Measurements from ENCODE around the gene FRY.

DNA sequence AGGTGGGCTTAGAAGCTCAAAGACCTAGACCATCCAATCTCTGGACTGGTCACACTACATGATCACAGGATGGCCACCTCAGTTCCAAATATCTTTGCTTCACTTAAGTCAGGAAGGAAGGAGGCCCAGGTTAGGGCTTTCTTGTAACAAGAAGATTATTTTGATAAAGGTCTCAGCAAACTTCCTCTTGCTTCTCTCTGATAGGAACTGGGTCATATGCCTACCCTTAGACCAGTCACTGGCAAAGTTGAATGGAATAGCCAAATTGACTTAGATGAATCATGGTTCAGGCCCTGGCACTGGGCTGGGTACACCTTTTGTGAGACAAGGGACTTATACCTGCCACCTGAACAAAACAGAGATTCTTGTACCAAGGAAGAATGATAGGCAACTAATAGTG is 11.0 kb downstream of the FRY start:
- TF ChIP-seq NR3C1 (CRISPR knock-in tag; conservative IDR thresholded peaks at IDR 0.05; ENCODE audit: low read depth) (no peak), ZNF416 (CRISPR knock-in tag; IDR thresholded peaks at IDR 0.05) (no peak), MAX (CRISPR knock-in tag; IDR thresholded peaks at IDR 0.05) (no peak), CTCF (IDR thresholded peaks at IDR 0.05) (no peak), HMGXB4 (CRISPR knock-in tag; IDR thresholded peaks at IDR 0.05) (no peak), ZNF512 (CRISPR knock-in tag; IDR thresholded peaks at IDR 0.05; ENCODE audit: borderline replicate concordance) (no peak), CREB1 (CRISPR knock-in tag; IDR thresholded peaks at IDR 0.05) (no peak), ESRRA (CRISPR knock-in tag; IDR thresholded peaks at IDR 0.05; ENCODE audit: borderline replicate concordance) (no peak), ATF6 (CRISPR knock-in tag; IDR thresholded peaks at IDR 0.05) (no peak)

All from WTC11 (cell line).